IMR-90 (cell line): Measurements from ENCODE around the gene CCR8. TPM values are rescaled to one million over a fixed set of nuclear protein-coding genes. Genes with fewer than 3 reads are reported as not detected.

Source experiments
- ATAC-seq: fragments of 200-7000 bp; cut with Tn5 transposase; 2 replicates; pipeline ENCODE4 v1.9.1; 2020; ENCODE audit warnings: low read depth, mild to moderate bottlenecking, moderate library complexity
- BruUV-seq: library from RNA; stranded (reverse); fragments of 400-500 nt; replicated peaks from 2 replicates; lab custom pipeline; 2021; lab: Mats Ljungman, UMichigan
- CTCF ChIA-PET: fragments of 300-600 bp; formaldehyde crosslinking; extraction: SDS; loops from one replicate; lab custom pipeline; 2021; ENCODE audit warnings: antibody characterized with exemption; lab: Yijun Ruan, JAX
- POLR2A ChIA-PET: fragments of 300-600 bp; sonication (Branson Sonifier 250); formaldehyde crosslinking; loops from one replicate; lab custom pipeline; 2022; ENCODE audit warnings: antibody characterized with exemption; ENCODE audit not compliant: unreplicated experiment; lab: Charles Lee
- DNase-seq: peaks from one replicate; pipeline ENCODE4 v3.0.0; 2013
- H2AFZ ChIP-seq: replicated peaks from 2 replicates; pipeline ENCODE3; 2013; ENCODE audit warnings: low read length, mild to moderate bottlenecking; ENCODE audit not compliant: poor library complexity
- H2AK5ac ChIP-seq: 2 replicates; pipeline ENCODE4 v1.6.1; 2013; ENCODE audit warnings: low read depth, low read length, inconsistent platforms
- H2AK9ac ChIP-seq: replicated peaks from 2 replicates; pipeline ENCODE3; 2013; ENCODE audit warnings: mild to moderate bottlenecking, low read depth, low read length, moderate library complexity; ENCODE audit not compliant: poor library complexity
- H2BK120ac ChIP-seq: 2 replicates; pipeline ENCODE4 v1.6.1; 2013; ENCODE audit warnings: low read depth, low read length, inconsistent platforms
- H2BK15ac ChIP-seq: 3 replicates; pipeline ENCODE4 v1.6.1; 2013; ENCODE audit warnings: low read depth, low read length, inconsistent platforms
- H2BK20ac ChIP-seq: 2 replicates; pipeline ENCODE4 v1.6.1; 2013; ENCODE audit warnings: low read depth, mild to moderate bottlenecking, inconsistent platforms, low read length, moderate library complexity
- H2BK5ac ChIP-seq: 2 replicates; pipeline ENCODE4 v1.6.1; 2013; ENCODE audit warnings: mild to moderate bottlenecking, low read depth, low read length, inconsistent platforms; ENCODE audit not compliant: poor library complexity, severe bottlenecking
- H3K14ac ChIP-seq: replicated peaks from 2 replicates; pipeline ENCODE4 v1.6.1; 2013; ENCODE audit warnings: low read depth, low read length, inconsistent platforms
- H3K18ac ChIP-seq: 2 replicates; pipeline ENCODE4 v1.6.1; 2013; ENCODE audit warnings: low read depth, low read length, control low read depth
- H3K23ac ChIP-seq: 2 replicates; pipeline ENCODE4 v1.6.1; 2013; ENCODE audit warnings: low read depth, low read length, inconsistent platforms
- H3K27ac ChIP-seq: 2 replicates; pipeline ENCODE4 v1.5.1; 2013; ENCODE audit warnings: mild to moderate bottlenecking, control low read depth, low read length; ENCODE audit not compliant: insufficient read depth
- H3K27me3 ChIP-seq: 2 replicates; pipeline ENCODE4 v1.6.1; 2013; ENCODE audit warnings: low read length; ENCODE audit not compliant: control insufficient read depth, insufficient read depth
- H3K36me3 ChIP-seq: 2 replicates; pipeline ENCODE4 v1.6.1; 2013; ENCODE audit warnings: low read length, mixed read lengths; ENCODE audit not compliant: control insufficient read depth, insufficient read depth
- H3K4ac ChIP-seq: 2 replicates; pipeline ENCODE4 v1.6.1; 2013; ENCODE audit warnings: low read depth, low read length, inconsistent platforms
- H3K4me1 ChIP-seq: 2 replicates; pipeline ENCODE4 v1.6.1; 2013; ENCODE audit warnings: low read length, mixed read lengths; ENCODE audit not compliant: control insufficient read depth, insufficient read depth
- H3K4me2 ChIP-seq: 2 replicates; pipeline ENCODE4 v1.6.1; 2013; ENCODE audit warnings: low read depth, mild to moderate bottlenecking, control low read depth, low read length, moderate library complexity
- H3K4me3 ChIP-seq: 2 replicates; pipeline ENCODE4 v1.5.1; 2013; ENCODE audit warnings: low read depth, mild to moderate bottlenecking, control low read depth, low read length, moderate library complexity; ENCODE audit not compliant: insufficient read depth
- H3K56ac ChIP-seq: 2 replicates; pipeline ENCODE4 v1.6.1; 2013; ENCODE audit warnings: low read length, inconsistent platforms; ENCODE audit not compliant: insufficient read depth; ENCODE audit errors: extremely low read depth
- H3K79me1 ChIP-seq, 2 experiments: 2 replicates each; pipeline ENCODE4 v1.6.1; 2013; ENCODE audit warnings: low read length in 2 of 2, inconsistent platforms in 1 of 2, low read depth in 1 of 2
- H3K9ac ChIP-seq: 2 replicates; pipeline ENCODE4 v1.6.1; 2013; ENCODE audit warnings: low read depth, low read length, control low read depth
- H3K9me1 ChIP-seq: 2 replicates; pipeline ENCODE4 v1.6.1; 2013; ENCODE audit warnings: low read length, inconsistent platforms; ENCODE audit not compliant: insufficient read depth
- H3K9me3 ChIP-seq: 2 replicates; pipeline ENCODE4 v1.6.1; 2013; ENCODE audit warnings: low read length; ENCODE audit not compliant: control insufficient read depth, insufficient read depth
- H4K20me1 ChIP-seq: 2 replicates; pipeline ENCODE4 v1.6.1; 2013; ENCODE audit warnings: low read length, inconsistent platforms; ENCODE audit not compliant: insufficient read depth
- H4K5ac ChIP-seq: 2 replicates; pipeline ENCODE4 v1.6.1; 2013; ENCODE audit warnings: mild to moderate bottlenecking, low read depth, low read length, control low read depth
- H4K8ac ChIP-seq, 2 experiments: 2 replicates each; pipeline ENCODE4 v1.6.1; 2013; ENCODE audit warnings: low read depth in 2 of 2, low read length in 2 of 2, control low read depth in 1 of 2, inconsistent platforms in 1 of 2
- H4K91ac ChIP-seq: 2 replicates; pipeline ENCODE4 v1.6.1; 2013; ENCODE audit warnings: low read depth, low read length, inconsistent platforms; ENCODE audit not compliant: insufficient read depth
- BHLHE40 ChIP-seq: fragments of 150-350 bp; IDR thresholded peaks from 2 replicates; pipeline ENCODE4 v1.6.1; 2016; ENCODE audit warnings: mild to moderate bottlenecking, low read depth, low read length
- CEBPB ChIP-seq: IDR thresholded peaks from 2 replicates; pipeline ENCODE4 v1.6.1; 2012; ENCODE audit warnings: low read depth, low read length, improper control_type of control experiment
- CHD1 ChIP-seq: IDR thresholded peaks from 2 replicates; pipeline ENCODE4 v1.6.1; 2012; ENCODE audit warnings: low read depth, low read length, improper control_type of control experiment
- CTCF ChIP-seq: conservative IDR thresholded peaks from 2 replicates; pipeline ENCODE4 v1.5.1; 2012; ENCODE audit warnings: mild to moderate bottlenecking, low read depth, low read length, improper control_type of control experiment
- FOS ChIP-seq: fragments of 150-350 bp; IDR thresholded peaks from 2 replicates; pipeline ENCODE4 v1.6.1; 2016; ENCODE audit warnings: low read depth, low read length
- MAFK ChIP-seq: IDR thresholded peaks from 2 replicates; pipeline ENCODE4 v1.6.1; 2012; ENCODE audit warnings: low read depth, low read length, improper control_type of control experiment
- MAZ ChIP-seq: IDR thresholded peaks from 2 replicates; pipeline ENCODE4 v1.6.1; 2012; ENCODE audit warnings: low read depth, mild to moderate bottlenecking, low read length, improper control_type of control experiment, moderate library complexity, borderline replicate concordance
- MXI1 ChIP-seq: IDR thresholded peaks from 2 replicates; pipeline ENCODE4 v1.6.1; 2012; ENCODE audit warnings: low read depth, mild to moderate bottlenecking, low read length, moderate library complexity, borderline replicate concordance
- NFE2L2 ChIP-seq: fragments of 150-350 bp; IDR thresholded peaks from 2 replicates; pipeline ENCODE4 v1.6.1; 2016; ENCODE audit warnings: low read depth, mild to moderate bottlenecking, low read length
- POLR2A ChIP-seq: IDR thresholded peaks from 2 replicates; pipeline ENCODE4 v1.6.1; 2012; ENCODE audit warnings: mild to moderate bottlenecking, low read depth, low read length
- RAD21 ChIP-seq: IDR thresholded peaks from 2 replicates; pipeline ENCODE4 v1.6.1; 2012; ENCODE audit warnings: low read length, improper control_type of control experiment
- RCOR1 ChIP-seq: IDR thresholded peaks from 2 replicates; pipeline ENCODE4 v1.6.1; 2012; ENCODE audit warnings: mild to moderate bottlenecking, low read length, improper control_type of control experiment; ENCODE audit not compliant: insufficient replicate concordance
- RFX5 ChIP-seq: IDR thresholded peaks from 2 replicates; pipeline ENCODE4 v1.8.0; 2012; ENCODE audit warnings: low read depth, mild to moderate bottlenecking, low read length, moderate library complexity
- SMC3 ChIP-seq: fragments of 150-350 bp; IDR thresholded peaks from 2 replicates; pipeline ENCODE4 v1.6.1; 2016; ENCODE audit warnings: low read depth, mild to moderate bottlenecking, antibody characterized with exemption, low read length, moderate library complexity
- USF2 ChIP-seq: fragments of 150-350 bp; IDR thresholded peaks from 2 replicates; pipeline ENCODE4 v1.6.1; 2017; ENCODE audit warnings: mild to moderate bottlenecking, antibody characterized with exemption, low read length, low read depth
- WGBS, 2 experiments: methylation state at CpG; one replicate each; pipeline versions ENCODE4 v1.1.5 to v1.1.7; 2013; ENCODE audit warnings: missing lambda C conversion rate in 2 of 2; ENCODE audit not compliant: insufficient read length in 1 of 2; ENCODE audit errors: extremely low coverage in 2 of 2; 5-methylcytosine and 5-hydroxymethylcytosine counted together
- dilution Hi-C: fragments of 300-500 bp; cut with HindIII; formaldehyde crosslinking; loops from one replicate; pipeline ENCODE4 v1.14.3; 2018; ENCODE audit warnings: low sequenced_read_pairs; ENCODE audit not compliant: unreplicated experiment
- in situ Hi-C: fragments of 300-500 bp; cut with MboI; formaldehyde crosslinking; loops from 3 replicates; pipeline ENCODE4 v1.14.3; 2019; ENCODE audit warnings: low sequenced_read_pairs, inconsistent platforms, mixed read lengths
- intact Hi-C: fragments of 100-400 bp; cut with micrococcal nuclease; formaldehyde crosslinking; loops from 2 replicates; pipeline ENCODE4 v1.10.0; 2022
- polyA plus RNA-seq, 3 experiments: library from polyadenylated mRNA; depleted of rRNA; stranded (reverse); fragments of >200 nt; gene quantifications; 2 replicates each; pipeline ENCODE4 v1.2.3, GENCODE V29; 2012; ENCODE audit warnings: low replicate concordance in 1 of 3
- total RNA-seq: library from RNA; depleted of rRNA; stranded (reverse); fragments of >200 nt; gene quantifications from 2 replicates; pipeline ENCODE4 v1.2.3, GENCODE V29; 2012
- TF ChIP-seq, protein P1 (sequence below): fragments of 150-350 bp; IDR thresholded peaks from 2 replicates; pipeline ENCODE4 v1.6.1; 2016; ENCODE audit warnings: low read depth, mild to moderate bottlenecking, low read length, moderate library complexity, borderline replicate concordance

The CCR8 gene
- total and polyA plus RNA-seq, 2 of the 4 experiments (the other 2 are of a cell fraction) = not detected

- Histone ChIP-seq H3K23ac (no peak overlapping the region), H3K27ac (no peak overlapping the region), H3K56ac (no peak overlapping the region), H3K18ac (no peak overlapping the region), H2BK5ac (no peak overlapping the region), H3K4me2 (no peak overlapping the region), H4K20me1 (no peaks in the 10 kb centered on the region), H3K9ac (no peak overlapping the region), H2BK20ac (no peak overlapping the region), H2BK15ac (no peak overlapping the region), H2AK5ac (no peak overlapping the region), H2AFZ (no peak overlapping the region), H3K9me1 (no peaks in the 10 kb centered on the region), H3K14ac (no peak overlapping the region), H3K27me3 (no peaks in the 10 kb centered on the region; the same call in none of the 2 replicates), H3K4me3 (no peak overlapping the region), H4K8ac (no peak overlapping the region), H3K9me3 (no peaks in the 10 kb centered on the region), H3K4ac (no peak overlapping the region), H4K5ac (no peak overlapping the region), H3K79me1 (no peaks in the 10 kb centered on the region), H3K36me3 (no peaks in the 10 kb centered on the region), H3K4me1 (no peaks in the 10 kb centered on the region), H4K91ac (no peak overlapping the region), H2AK9ac (no peak overlapping the region), H2BK120ac (no peak overlapping the region)
- TF ChIP-seq CEBPB (no peak), USF2 (no peak), MAFK (no peak), CTCF (no peak), RFX5 (no peak), CHD1 (no peak), RCOR1 (no peak), MAZ (no peak), POLR2A (no peak), MXI1 (no peak), NFE2L2 (no peak), RAD21 (no peak), SMC3 (no peak), FOS (no peak), BHLHE40 (no peak)
- TF ChIP-seq, protein P1, sequence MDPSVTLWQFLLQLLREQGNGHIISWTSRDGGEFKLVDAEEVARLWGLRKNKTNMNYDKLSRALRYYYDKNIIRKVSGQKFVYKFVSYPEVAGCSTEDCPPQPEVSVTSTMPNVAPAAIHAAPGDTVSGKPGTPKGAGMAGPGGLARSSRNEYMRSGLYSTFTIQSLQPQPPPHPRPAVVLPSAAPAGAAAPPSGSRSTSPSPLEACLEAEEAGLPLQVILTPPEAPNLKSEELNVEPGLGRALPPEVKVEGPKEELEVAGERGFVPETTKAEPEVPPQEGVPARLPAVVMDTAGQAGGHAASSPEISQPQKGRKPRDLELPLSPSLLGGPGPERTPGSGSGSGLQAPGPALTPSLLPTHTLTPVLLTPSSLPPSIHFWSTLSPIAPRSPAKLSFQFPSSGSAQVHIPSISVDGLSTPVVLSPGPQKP = no peak
- intact Hi-C loops = no loop called here
- WGBS, 2 experiments = no CpG with 5 or more reads among the region's 2 CpGs
- no TSS peak for BruUV-seq
- no peak for ATAC-seq
- DNase-seq = no peak
- dilution Hi-C loops = no loop called here
- ChIA-PET POLR2A (no interaction called here), CTCF (no interaction called here)
- in situ Hi-C loops = no loop called here
Measured at GRCh38 chr3:39325236-39325635, 4.3 kb upstream of the CCR8 start.
